ENCODE measurements around the gene IL34.

IL34 gene

DNA sequence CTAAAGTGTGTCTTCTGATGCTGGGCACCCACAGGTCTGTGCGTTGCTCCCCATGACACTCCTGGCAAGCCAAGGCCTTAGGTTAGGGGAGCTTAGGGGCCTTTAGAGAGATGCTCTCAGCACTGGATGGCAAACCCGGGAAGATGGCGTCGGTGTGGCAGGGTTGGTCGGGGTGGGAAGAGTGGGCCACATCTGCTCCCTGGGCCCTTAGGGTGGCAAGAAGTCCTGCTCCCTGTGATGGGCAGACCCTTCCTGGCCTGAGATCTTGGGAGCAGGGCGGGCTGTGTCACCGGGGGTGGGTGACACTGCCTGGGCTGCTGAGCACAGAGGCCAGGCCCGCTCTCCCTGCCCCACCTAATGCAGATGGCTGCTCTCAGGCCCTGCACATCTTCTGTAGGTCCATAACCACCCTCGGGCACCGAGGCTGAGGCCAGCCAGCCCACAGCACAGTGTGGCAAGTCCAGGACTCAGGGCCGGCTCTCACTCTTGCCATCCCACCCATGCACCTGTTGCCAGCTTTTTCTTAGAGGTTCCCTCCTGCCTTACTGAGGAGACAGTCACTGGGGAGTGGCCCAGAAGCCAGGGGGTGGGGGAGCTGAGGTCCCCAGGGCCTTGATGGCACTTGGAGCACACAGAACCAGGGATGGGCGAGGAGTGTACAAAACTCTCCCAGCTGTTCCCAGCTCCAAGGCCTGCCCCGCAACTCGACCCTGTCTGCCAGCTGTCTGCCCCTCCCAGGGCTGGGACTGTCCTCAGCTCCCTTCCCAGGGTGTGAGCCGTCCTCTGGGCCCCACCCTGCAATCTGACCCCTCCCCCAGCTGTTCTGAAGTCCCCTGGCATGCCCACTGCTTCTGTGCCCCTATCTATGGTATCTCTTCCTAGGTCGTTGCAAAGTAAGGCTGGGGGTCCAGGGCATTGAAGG lies 43.9 kb downstream of the IL34 start:
- DNase-seq: peak; percentile 64

DNA sequence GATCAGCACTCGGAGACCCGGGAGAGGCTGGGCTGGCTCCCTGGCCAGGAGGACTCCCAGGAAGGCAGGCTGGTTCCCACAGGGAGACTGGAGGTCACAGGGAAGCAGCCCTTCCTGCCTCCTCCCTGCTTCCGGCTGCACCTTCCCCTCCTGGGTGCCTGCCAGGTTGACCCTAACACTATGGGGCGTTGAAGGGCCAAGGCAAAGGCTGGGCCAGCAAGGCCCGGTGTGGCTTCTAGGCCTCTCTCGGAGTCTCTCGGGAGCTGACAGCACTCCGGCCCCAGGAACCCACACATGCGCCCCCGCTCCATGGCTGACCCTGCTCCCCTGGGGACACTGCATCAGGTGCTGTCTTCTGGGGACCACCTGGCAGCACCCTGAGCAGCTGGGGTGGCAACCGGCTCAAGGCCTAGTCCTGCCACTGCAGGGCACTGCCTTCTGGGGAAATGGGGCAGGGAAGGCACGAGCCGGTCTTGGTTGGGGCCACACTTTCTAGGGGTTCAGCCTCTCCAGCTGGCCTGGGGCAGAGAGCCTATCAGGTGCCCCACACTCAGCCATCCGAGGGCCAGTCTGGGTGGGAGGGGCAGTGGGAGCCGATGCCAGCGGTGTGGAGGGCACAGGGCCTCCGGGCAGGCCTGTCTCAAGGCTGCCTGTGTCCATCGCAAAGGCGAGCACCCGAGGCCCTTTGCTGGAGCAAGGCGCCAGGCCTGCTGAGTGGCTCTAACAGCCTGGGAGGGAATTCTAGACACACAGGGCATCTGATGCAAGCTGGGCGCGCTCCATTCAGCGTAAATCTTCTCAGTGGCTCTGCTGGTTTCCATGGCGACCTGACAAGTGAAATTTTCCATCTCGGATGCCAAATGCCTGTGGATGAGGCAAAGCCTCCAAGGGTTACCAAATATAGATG lies 45.1 kb downstream of the IL34 start:
- DNase-seq: peak; percentile 36

- no peak for DNase-seq
Observed at GRCh38 chr16:70692130-70692872, 45.9 kb downstream of the IL34 start.

DNA sequence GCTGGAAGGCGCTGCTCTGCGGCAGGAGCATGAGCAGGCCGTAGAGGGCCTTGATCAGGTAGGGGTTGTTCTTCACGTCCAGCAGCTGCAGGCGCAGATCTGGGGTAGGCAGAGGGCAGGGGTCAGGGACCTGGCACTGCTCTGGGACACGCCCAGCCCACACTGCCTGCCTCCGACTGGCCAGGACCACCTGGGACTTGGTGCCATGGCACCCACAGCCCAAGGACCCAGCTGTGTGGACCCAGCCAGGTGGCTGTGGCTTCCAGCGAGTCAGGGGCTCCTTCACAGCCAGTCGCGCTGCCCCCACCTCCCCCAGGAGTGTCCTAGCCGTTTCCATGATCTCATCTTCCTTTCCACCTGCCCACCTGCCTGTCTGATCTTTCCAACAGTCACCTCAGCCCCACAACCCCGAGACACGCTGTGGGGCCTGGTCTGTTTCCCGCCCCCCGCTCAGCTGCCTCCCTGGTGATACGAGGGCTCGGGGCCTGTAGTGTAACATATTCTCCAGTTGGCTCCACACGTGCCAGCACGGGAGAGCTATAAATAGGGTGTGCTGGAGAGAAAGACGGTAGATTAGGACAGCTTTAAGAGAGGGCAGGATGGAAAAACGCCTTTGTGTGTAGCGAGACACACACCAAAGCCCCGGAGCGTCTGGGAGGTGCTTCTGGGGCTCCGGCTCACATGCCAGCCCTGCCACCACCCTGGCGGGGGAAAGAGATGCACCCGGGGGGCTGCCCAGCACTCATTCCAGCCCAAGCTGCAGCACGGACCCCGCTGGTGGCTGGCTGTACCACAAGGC lies 46.7 kb downstream of the IL34 start:
- peak; percentile 21 for DNase-seq

GRCh38 chr16:70694088-70694867 lies 47.9 kb downstream of the IL34 start:
- DNase-seq: no peak

DNA sequence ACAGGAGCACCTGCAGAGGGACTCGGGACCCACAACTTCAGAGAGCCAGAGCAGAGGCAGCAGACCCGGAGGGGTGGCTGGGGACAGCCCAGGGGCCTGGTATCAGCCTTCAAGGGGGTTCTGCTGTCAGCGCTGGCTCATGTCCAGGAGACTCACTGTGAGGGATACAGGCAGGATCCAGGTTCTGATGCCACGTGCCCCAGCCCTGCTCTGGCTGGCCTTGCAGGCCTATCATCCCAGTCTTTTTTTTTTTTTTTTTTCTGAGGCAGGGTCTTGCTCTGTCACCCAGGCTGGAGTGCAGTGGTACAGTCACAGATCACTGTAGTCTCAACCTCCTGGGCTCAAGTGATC lies 48.5 kb downstream of the IL34 start:
- no peak for DNase-seq

GRCh38 chr16:70695331-70696070 lies 49.1 kb downstream of the IL34 start:
- DNase-seq: peak; percentile 13

- DNase-seq: no peak
Observed at GRCh38 chr16:70696355-70696754, 50.0 kb downstream of the IL34 start.

- DNase-seq: no peak
Observed at GRCh38 chr16:70696952-70697593, 50.7 kb downstream of the IL34 start.

GRCh38 chr16:70697594-70698170 lies 51.3 kb downstream of the IL34 start:
- DNase-seq: no peak

GRCh38 chr16:70698901-70699300 lies 52.5 kb downstream of the IL34 start:
- no peak for DNase-seq

DNA sequence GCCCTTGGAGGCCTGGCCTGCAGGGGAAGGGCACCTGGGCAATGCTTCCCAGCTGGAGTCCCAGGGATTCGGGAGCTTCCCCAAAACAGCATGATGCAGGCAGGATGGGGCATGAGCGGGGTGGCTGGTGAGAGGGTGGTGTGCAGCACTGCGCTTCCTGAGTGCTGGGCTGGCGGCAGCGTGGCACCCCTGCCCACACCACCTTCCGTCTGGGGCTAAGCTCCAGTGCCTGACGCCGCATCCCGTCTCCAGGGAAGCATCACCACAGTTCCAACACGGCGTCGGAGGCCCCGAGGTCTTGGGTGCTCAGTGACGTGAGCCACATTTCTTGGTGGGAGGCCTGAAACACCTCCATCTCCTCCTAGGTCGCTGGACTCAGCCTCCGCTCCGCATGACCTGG lies 53.3 kb downstream of the IL34 start:
- no peak for DNase-seq

DNA sequence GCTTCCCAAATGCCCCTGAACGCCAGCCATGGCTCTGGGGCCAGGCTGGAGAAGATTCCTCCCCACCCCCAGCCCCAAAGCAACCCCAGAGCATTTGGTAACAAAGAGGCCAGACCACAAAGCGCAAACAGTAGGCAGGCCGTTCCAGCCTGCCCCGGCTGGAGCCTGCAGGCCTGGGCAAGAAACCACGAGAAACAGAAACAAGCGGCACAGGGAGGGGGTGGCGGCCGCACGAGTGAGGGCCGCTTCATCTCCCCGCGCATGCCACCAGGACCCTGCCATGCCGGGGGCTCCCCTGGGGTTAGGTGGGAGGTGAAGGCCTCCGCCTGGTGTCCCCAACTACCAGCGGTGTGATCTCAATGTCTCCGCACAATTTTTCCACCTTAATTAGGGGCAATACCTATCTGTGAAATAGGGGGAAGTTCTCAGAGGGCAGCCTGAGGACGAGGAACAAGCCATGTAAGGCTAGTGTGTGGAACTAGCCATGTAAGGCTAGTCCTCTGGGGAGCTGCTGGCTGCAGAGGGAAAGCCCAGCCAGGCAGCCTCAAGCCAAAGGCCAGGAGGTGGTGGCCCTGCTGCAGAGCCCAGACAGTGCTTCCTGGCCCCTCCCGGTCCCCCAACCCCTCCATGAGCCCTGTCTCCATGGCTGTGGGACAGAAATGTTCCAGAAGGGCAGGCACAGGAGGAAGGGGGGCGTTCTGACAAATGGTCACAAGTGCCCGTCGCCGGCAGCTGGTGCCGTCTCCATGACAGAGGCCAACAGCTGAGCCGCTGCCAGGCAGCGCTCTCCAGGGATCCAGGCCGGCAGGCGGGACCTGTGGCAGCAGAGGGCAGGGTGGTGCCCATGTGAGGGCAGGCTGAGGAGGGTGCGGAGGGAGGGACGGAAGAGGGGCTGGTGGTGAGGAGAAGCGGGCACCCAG lies 54.0 kb downstream of the IL34 start:
- DNase-seq: peak; percentile 68

DNA sequence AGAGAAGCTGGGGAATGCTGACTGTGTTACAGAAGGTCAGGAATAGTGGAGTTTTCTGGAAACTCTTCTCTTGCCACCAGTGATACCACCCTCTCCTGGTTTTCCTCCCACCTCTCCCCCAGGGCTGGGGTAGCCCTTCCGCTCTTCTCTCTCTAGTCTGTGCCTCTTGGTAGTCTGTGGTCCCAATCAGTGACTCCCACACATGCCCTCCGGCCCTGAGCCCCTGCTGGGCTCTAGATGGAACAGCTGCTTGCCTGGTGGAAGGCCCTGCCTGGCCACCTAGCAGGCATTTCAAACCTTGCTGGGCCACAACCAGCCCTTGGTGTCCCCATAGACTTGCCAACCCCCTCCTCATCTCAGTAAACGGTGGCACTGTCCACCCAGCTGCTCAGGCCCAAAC lies 54.7 kb downstream of the IL34 start:
- peak; percentile 38 for DNase-seq

GRCh38 chr16:70701596-70701995 lies 55.2 kb downstream of the IL34 start:
- DNase-seq: no peak

GRCh38 chr16:70701998-70702397 lies 55.6 kb downstream of the IL34 start:
- DNase-seq: no peak

DNA sequence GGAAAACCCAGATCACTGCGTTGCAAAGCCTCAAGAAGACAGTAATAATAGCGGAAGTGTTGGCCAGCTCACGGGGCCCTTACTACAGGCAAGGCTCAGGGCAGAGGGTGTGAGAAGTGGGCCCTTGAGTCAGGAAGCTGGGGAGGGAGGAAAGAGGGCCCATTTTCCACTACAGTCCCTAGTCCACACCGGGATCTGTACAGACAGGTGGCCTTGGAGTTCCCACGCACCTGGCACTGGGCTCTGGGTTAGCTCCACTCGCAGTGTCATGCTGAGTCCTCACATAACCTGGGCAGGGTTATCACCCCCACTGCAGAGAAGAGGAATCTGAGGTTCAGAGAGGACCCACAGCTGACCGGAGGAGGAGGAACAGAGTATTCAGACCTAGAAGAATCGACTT lies 56.3 kb downstream of the IL34 start:
- DNase-seq: no peak

DNA sequence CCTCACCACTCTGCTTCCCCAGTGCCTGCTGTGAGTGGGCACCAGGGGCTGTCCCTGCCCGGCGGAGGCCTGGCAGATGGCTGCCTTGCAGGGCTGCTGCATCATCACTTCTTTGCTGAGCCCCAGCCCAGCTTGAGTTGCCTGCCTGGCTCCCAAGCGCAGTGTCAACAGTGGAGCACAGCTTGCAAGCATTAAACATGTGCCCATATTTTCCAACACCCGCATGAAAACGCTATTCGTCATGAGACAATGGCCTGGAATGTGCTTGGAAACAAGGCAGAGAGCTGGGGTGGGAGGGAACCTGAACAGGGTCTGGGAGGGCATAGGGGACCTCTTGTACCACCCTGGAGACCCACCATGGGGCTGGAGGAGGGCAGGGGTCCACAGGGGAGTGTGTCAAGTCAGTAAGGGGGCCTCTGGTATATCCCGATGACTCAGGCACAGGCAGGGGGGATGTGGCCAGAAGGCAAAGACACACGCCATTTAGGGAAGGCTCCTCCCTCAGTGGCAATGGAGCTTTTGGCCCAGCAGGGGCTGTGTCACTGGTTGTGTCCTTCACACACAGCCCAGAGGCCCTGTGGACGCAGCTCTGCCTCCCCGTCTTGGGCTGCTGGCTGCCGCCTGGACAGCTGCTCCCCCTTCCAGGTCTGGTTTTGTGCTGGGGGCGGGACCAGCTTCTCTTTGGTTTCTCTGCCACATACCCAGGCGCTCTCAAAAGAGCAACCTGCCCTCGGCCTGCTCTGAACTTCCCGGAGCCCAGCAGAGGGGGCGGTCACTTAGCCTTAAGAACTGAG lies 56.9 kb downstream of the IL34 start:
- DNase-seq: peak; percentile 75
